Uterus (tissue), 2 donors: ENCODE measurements around the gene CKMT2.

Experiments used
- CTCF ChIP-seq, 4 experiments: fragments of 200-600 bp in 2 of 4; fragments of 450-650 bp in 2 of 4; sonication (generic) in 2 of 4; IDR thresholded peaks; one replicate each; pipeline ENCODE4 v1.5.1; 2016 to 2019; ENCODE audit warnings: antibody characterized with exemption in 4 of 4, mild to moderate bottlenecking in 2 of 4, moderate library complexity in 1 of 4
- POLR2A ChIP-seq, 2 donors: fragments of 450-650 bp; IDR thresholded peaks; one replicate each; pipeline ENCODE4 v1.6.1; 2016; ENCODE audit warnings: antibody characterized with exemption in 2 of 2, mild to moderate bottlenecking in 1 of 2, moderate library complexity in 1 of 2

GRCh38 chr5:81225463-81225862 lies 7.7 kb upstream of the CKMT2 start:
- no peak for TF ChIP-seq CTCF (IDR thresholded peaks at IDR 0.05)
- TF ChIP-seq POLR2A (IDR thresholded peaks at IDR 0.05) = no peak
